GM12878 (cell line): ENCODE results near the gene PRDM15. TPM values are rescaled to one million over a fixed set of nuclear protein-coding genes. Genes with fewer than 3 reads are reported as not detected.

ENCODE experiments used
- CBFB ChIP-seq: IDR thresholded peaks from 2 replicates; pipeline ENCODE4 v1.6.1; 2016; ENCODE audit warnings: antibody characterized with exemption, low read depth
- EGR1 ChIP-seq, 2 experiments: IDR thresholded peaks; 1 replicate in 1 of 2; 2 replicates in 1 of 2; pipeline ENCODE4 v1.6.1; 2011 to 2012; ENCODE audit warnings: low read depth in 2 of 2, low read length in 2 of 2, borderline replicate concordance in 1 of 2, mild to moderate bottlenecking in 1 of 2, moderate library complexity in 1 of 2
- IRF4 ChIP-seq: IDR thresholded peaks from 2 replicates; pipeline ENCODE4 v1.6.1; 2011; ENCODE audit warnings: low read depth, low read length
- NFIC ChIP-seq: IDR thresholded peaks from 2 replicates; pipeline ENCODE4 v1.6.1; 2012; ENCODE audit warnings: low read depth, mild to moderate bottlenecking, inconsistent platforms, low read length, moderate library complexity
- NFYB ChIP-seq: IDR thresholded peaks from 2 replicates; pipeline ENCODE4 v1.6.1; 2011; ENCODE audit warnings: low read depth, mild to moderate bottlenecking, low read length, improper control_type of control experiment, moderate library complexity; ENCODE audit not compliant: insufficient read depth
- STAT3 ChIP-seq: IDR thresholded peaks from 2 replicates; pipeline ENCODE4 v1.6.1; 2011; ENCODE audit warnings: low read depth, low read length, improper control_type of control experiment
- polyA plus RNA-seq, 11 experiments: library from polyadenylated mRNA; depleted of rRNA in 4 of 11; unstranded in 6 of 11; stranded (reverse) in 5 of 11; fragments of >200 nt; fragmentation: Nextera tagmentation in 4 of 11; fragmentation: Illumina TruSeq in 1 of 11; extraction: Ambion mirVana in 4 of 11; extraction: Trizol in 1 of 11; gene quantifications; 1 replicate in 1 of 11; 2 replicates in 10 of 11; pipeline versions ENCODE4 v1.2.1 to v1.2.3, GENCODE V29; 2011 to 2016; ENCODE audit warnings: inconsistent platforms in 2 of 11, missing spikeins in 2 of 11, low read depth in 1 of 11
- total RNA-seq, 4 experiments: library from RNA; depleted of rRNA in 3 of 4; stranded (reverse); fragments of >200 nt in 3 of 4; fragmentation: Illumina TruSeq in 1 of 4; extraction: Trizol in 1 of 4; gene quantifications; 2 replicates each; pipeline versions ENCODE4 v1.2.1 to v1.2.3, GENCODE V29; 2013 to 2021
- TF ChIP-seq, protein P1 (sequence below): fragments of 450-650 bp; IDR thresholded peaks from 2 replicates; pipeline ENCODE4 v1.6.1; 2018; ENCODE audit warnings: mild to moderate bottlenecking, low read depth, moderate library complexity; ENCODE audit not compliant: partially characterized antibody

Gene PRDM15
- total and polyA plus RNA-seq, 10 of the 15 experiments (the other 5 are each of a cell fraction or from before 2014, with no cell fraction given): 2.2 to 16.0 (median 8.6) TPM

DNA sequence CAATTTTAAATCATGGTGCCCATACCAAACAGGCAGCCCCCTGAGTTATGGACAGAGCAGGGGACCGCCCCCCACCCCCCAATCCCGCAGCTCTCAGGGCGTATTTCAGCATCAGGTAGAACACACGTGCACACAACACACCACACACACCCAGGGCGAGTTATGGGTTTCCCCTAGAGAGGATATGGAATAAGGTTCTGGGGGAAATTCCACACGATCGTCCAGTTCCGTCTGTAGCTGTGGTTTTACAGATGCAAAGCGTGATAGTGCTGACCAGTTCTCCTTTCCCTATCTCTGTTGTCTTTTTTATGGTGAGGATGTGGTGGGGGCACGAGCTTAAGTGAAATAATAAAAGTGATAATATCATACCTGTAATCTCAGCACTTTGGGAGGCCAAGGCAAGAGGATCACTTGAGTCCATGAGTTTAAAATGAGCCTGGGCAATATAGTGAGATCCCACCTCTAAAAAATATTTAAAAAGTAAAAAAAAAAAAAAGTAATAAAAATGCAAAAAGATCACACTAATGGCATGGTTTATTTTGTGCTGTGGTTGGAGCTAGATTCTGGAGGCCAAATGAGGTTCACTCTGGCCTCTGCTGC, 49.6 kb upstream of the PRDM15 start (continued):
- TF ChIP-seq, protein P1, sequence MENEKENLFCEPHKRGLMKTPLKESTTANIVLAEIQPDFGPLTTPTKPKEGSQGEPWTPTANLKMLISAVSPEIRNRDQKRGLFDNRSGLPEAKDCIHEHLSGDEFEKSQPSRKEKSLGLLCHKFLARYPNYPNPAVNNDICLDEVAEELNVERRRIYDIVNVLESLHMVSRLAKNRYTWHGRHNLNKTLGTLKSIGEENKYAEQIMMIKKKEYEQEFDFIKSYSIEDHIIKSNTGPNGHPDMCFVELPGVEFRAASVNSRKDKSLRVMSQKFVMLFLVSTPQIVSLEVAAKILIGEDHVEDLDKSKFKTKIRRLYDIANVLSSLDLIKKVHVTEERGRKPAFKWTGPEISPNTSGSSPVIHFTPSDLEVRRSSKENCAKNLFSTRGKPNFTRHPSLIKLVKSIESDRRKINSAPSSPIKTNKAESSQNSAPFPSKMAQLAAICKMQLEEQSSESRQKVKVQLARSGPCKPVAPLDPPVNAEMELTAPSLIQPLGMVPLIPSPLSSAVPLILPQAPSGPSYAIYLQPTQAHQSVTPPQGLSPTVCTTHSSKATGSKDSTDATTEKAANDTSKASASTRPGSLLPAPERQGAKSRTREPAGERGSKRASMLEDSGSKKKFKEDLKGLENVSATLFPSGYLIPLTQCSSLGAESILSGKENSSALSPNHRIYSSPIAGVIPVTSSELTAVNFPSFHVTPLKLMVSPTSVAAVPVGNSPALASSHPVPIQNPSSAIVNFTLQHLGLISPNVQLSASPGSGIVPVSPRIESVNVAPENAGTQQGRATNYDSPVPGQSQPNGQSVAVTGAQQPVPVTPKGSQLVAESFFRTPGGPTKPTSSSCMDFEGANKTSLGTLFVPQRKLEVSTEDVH: no peak
- TF ChIP-seq CBFB (peak; percentile 88), EGR1 (IDR thresholded peaks at IDR 0.05; ENCODE audit: borderline replicate concordance in 1 of 2, low read depth in 2 of 2, low read length in 2 of 2) (no peak), IRF4 (peak; percentile 69; the same call in 1 of the 2 replicates), NFIC (peak; percentile 78; the same call in 1 of the 2 replicates), NFYB (no peak), STAT3 (no peak)
